ENCODE results near the gene AFF3. TPM values are rescaled to one million over a fixed set of nuclear protein-coding genes. Genes with fewer than 3 reads are reported as not detected.

The AFF3 gene
- total RNA-seq, 2 donors from 2014 or later = 9.9 to 20.1 TPM

DNA sequence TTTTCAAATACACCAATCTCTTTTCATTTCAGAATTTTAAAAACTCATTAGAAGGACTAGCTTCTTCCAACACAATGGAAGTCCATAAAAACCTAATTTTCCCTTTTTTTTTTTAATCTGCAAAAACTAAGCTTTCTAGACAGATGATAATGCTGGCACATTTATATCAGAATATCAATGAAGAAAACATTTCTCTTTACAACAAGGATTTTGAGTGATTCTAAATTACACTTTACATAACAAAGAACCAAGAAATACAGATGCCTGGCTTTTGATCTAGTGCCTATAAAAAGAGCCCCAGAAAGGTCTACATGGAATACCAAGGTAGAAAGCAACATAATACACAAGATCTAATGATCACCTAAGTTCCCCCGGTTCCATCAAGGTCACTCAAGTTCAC, 108.0 kb downstream of the AFF3 start:
- Histone ChIP-seq H3K9me3 (no peaks in the 10 kb centered on the region), H3K27ac (no peak overlapping the region), H3K4me1 (ENCODE audit: control insufficient read depth in 1 of 2, low read depth in 2 of 2) (no peaks in the 10 kb centered on the region), H3K27me3 (replicated peaks; ENCODE audit: insufficient read depth) (no peaks in the 10 kb centered on the region), H3K4me3 (no peak overlapping the region), H3K36me3 (no peaks in the 10 kb centered on the region)
- ATAC-seq (ENCODE audit: insufficient number of reproducible peaks, low FRiP score, low read depth) (no peak), DNase-seq (ENCODE audit: low spot score) (no peak)
- TF ChIP-seq, protein P1, sequence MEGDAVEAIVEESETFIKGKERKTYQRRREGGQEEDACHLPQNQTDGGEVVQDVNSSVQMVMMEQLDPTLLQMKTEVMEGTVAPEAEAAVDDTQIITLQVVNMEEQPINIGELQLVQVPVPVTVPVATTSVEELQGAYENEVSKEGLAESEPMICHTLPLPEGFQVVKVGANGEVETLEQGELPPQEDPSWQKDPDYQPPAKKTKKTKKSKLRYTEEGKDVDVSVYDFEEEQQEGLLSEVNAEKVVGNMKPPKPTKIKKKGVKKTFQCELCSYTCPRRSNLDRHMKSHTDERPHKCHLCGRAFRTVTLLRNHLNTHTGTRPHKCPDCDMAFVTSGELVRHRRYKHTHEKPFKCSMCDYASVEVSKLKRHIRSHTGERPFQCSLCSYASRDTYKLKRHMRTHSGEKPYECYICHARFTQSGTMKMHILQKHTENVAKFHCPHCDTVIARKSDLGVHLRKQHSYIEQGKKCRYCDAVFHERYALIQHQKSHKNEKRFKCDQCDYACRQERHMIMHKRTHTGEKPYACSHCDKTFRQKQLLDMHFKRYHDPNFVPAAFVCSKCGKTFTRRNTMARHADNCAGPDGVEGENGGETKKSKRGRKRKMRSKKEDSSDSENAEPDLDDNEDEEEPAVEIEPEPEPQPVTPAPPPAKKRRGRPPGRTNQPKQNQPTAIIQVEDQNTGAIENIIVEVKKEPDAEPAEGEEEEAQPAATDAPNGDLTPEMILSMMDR (IDR thresholded peaks at IDR 0.05) = no peak

DNA sequence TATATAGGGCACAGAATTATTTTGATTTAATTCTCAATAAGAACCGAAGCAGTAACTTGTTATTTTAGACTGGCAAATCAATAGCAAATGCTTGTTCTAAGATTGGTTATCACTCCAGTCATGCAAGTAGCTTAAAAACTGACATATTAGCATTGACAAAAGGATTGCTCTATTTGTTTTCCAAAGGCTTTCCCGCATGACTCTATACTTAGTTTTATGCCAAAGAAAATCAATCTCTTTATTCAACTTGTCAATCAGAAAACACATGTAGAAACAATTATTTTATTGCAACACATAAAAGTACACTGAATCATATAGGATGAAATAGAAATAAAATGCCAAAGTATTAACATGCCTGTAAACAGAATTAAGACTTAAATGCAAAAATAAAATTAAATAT, 108.4 kb downstream of the AFF3 start:
- TF ChIP-seq, protein P1 (IDR thresholded peaks at IDR 0.05) = no peak
- H3K27ac ChIP-seq = no peak overlapping the region
- ATAC-seq (ENCODE audit: insufficient number of reproducible peaks, low FRiP score, low read depth) (no peak), DNase-seq (ENCODE audit: low spot score) (no peak)
- H3K27me3 ChIP-seq (replicated peaks; ENCODE audit: insufficient read depth) = no peaks in the 10 kb centered on the region
- no peaks in the 10 kb centered on the region for H3K36me3 ChIP-seq
- no peak overlapping the region for H3K4me3 ChIP-seq
- no peaks in the 10 kb centered on the region for H3K4me1 ChIP-seq (ENCODE audit: control insufficient read depth in 1 of 2, low read depth in 2 of 2)
- H3K9me3 ChIP-seq = no peaks in the 10 kb centered on the region

DNA sequence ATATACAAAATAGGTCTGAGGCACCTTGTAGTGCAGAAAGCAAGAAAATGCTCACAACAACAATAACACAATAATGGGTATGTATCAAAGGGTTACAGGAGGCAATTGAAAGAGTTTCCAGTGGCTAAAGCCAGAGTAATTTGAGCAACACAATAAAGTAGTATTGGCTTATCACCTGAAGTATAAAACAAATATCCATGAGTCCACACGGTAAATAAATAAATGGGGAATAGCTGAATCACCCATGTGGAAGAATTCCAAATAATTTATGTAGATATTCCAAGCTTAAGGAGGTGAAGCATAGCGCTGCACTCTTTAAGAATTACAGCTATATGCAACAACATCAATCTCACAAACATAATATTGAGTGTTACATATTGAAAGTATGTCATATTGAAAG, 110.8 kb downstream of the AFF3 start:
- DNase-seq (ENCODE audit: low spot score) (no peak), ATAC-seq (ENCODE audit: insufficient number of reproducible peaks, low FRiP score, low read depth) (no peak)
- TF ChIP-seq, protein P1 (IDR thresholded peaks at IDR 0.05) = no peak
- H3K4me3 ChIP-seq = no peak overlapping the region
- no peaks in the 10 kb centered on the region for H3K4me1 ChIP-seq (ENCODE audit: control insufficient read depth in 1 of 2, low read depth in 2 of 2)
- no peak overlapping the region for H3K27ac ChIP-seq
- H3K36me3 ChIP-seq = no peaks in the 10 kb centered on the region
- H3K27me3 ChIP-seq (replicated peaks; ENCODE audit: insufficient read depth) = no peaks in the 10 kb centered on the region
- no peaks in the 10 kb centered on the region for H3K9me3 ChIP-seq

DNA sequence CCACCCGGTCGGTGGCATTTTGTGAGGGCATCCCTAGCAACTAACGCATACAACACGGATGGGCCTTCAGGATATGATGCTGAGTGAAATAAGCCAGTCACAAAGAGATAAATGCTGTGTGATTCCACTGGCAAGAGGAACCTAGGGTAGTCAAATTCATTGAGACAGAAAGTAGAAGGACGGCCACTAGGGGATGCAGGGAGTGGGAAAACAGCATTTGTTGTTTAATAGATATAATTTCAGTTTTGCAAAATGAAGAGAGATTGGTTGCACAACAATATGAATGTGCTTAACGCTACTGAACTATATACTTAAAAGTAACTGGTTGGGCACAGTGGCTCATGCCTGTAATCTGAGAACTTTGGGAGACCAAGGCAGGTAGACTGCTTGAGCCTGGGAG, 112.9 kb downstream of the AFF3 start:
- ATAC-seq (ENCODE audit: insufficient number of reproducible peaks, low FRiP score, low read depth) (no peak), DNase-seq (ENCODE audit: low spot score) (no peak)
- TF ChIP-seq, protein P1 (IDR thresholded peaks at IDR 0.05) = no peak
- Histone ChIP-seq H3K27ac (no peak overlapping the region), H3K9me3 (no peaks in the 10 kb centered on the region), H3K4me3 (no peak overlapping the region), H3K27me3 (replicated peaks; ENCODE audit: insufficient read depth) (no peaks in the 10 kb centered on the region), H3K4me1 (ENCODE audit: control insufficient read depth in 1 of 2, low read depth in 2 of 2) (no peaks in the 10 kb centered on the region), H3K36me3 (no peaks in the 10 kb centered on the region)

DNA sequence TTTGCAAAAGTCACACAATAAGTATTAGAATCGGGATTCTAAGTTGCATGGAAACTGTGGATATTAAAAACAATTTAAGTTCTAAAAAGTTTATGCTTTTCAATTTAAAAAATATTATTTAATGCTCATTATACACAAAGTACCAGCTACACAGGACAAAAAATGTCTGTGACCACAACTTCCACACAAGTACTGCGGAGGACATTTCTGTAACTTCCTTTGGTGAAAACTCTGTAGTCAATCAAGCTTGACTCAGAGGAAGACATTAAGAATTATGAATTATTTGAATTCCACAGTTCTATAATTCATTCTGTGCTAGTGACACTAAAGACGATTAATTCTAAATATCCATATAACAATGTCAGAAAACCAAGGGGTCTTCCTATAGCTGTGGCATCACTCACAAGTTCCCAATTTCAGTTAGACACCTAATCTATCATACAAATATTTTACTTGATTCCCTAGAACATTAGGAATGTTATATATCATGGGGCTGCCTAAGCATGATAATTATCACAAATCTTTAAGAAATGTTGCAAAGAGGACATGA, 120.5 kb downstream of the AFF3 start:
- no peak overlapping the region for H3K4me3 ChIP-seq
- no peak for DNase-seq (ENCODE audit: low spot score)
- no peak for ATAC-seq (ENCODE audit: insufficient number of reproducible peaks, low FRiP score, low read depth)
- H3K4me1 ChIP-seq (ENCODE audit: control insufficient read depth in 1 of 2, low read depth in 2 of 2) = peaks cover 6 to 14% of the 10 kb centered on the region in 2 donors
- no peaks in the 10 kb centered on the region for H3K9me3 ChIP-seq
- TF ChIP-seq, protein P1 (IDR thresholded peaks at IDR 0.05) = no peak
- no peak overlapping the region for H3K27ac ChIP-seq
- no peaks in the 10 kb centered on the region for H3K36me3 ChIP-seq
- no peaks in the 10 kb centered on the region for H3K27me3 ChIP-seq (replicated peaks; ENCODE audit: insufficient read depth)
